OCI-LY1 (cell line): Measurements from ENCODE around the gene ABCB9.

Source experiments
- H2AFZ ChIP-seq: fragments of 200-600 bp; sonication (generic), shearing (Covaris generic); 2 replicates; pipeline ENCODE4 v1.6.0; 2014; ENCODE audit warnings: antibody characterized with exemption, mild to moderate bottlenecking, low read length
- H3F3A ChIP-seq: fragments of 200-600 bp; sonication (generic), shearing (Covaris generic); 2 replicates; pipeline ENCODE4 v1.6.0; 2014; ENCODE audit warnings: mild to moderate bottlenecking, antibody characterized with exemption, low read length, moderate library complexity; ENCODE audit not compliant: insufficient read depth
- H3K27ac ChIP-seq: fragments of 200-600 bp; sonication (generic); 2 replicates; pipeline ENCODE4 v1.5.1; 2014; ENCODE audit warnings: low read length, mixed run types, mild to moderate bottlenecking, low read depth; ENCODE audit not compliant: poor library complexity, severe bottlenecking
- H3K27me3 ChIP-seq: fragments of 200-600 bp; sonication (generic); 2 replicates; pipeline ENCODE4 v1.6.0; 2014; ENCODE audit warnings: antibody characterized with exemption, mild to moderate bottlenecking, low read length, moderate library complexity; ENCODE audit not compliant: insufficient read depth
- H3K36me3 ChIP-seq: fragments of 200-600 bp; sonication (generic); 2 replicates; pipeline ENCODE4 v1.6.1; 2014; ENCODE audit warnings: mild to moderate bottlenecking, antibody characterized with exemption, low read length, moderate library complexity, mixed read lengths; ENCODE audit not compliant: insufficient read depth
- H3K4me1 ChIP-seq: fragments of 200-600 bp; sonication (generic); 2 replicates; pipeline ENCODE4 v1.5.1; 2014; ENCODE audit warnings: mild to moderate bottlenecking, low read length, moderate library complexity; ENCODE audit not compliant: insufficient read depth, severe bottlenecking
- H3K4me2 ChIP-seq: fragments of 200-600 bp; sonication (generic), shearing (Covaris generic); 2 replicates; pipeline ENCODE4 v1.6.1; 2014; ENCODE audit warnings: low read length
- H3K4me3 ChIP-seq: fragments of 200-600 bp; sonication (generic); 2 replicates; pipeline ENCODE4 v1.5.1; 2014; ENCODE audit warnings: low read length, low read depth, mild to moderate bottlenecking, mixed read lengths; ENCODE audit not compliant: poor library complexity, severe bottlenecking
- H3K79me2 ChIP-seq: fragments of 200-600 bp; shearing (Covaris generic); 2 replicates; pipeline ENCODE4 v1.6.1; 2016; ENCODE audit warnings: mixed run types, low read length, mixed read lengths; ENCODE audit not compliant: insufficient read depth
- H3K9ac ChIP-seq: fragments of 200-600 bp; sonication (generic), shearing (Covaris generic); 2 replicates; pipeline ENCODE4 v1.6.1; 2014; ENCODE audit warnings: mild to moderate bottlenecking, low read length, mixed read lengths
- H3K9me2 ChIP-seq: fragments of 200-600 bp; sonication (generic), shearing (Covaris generic); 2 replicates; pipeline ENCODE4 v1.6.1; 2014; ENCODE audit warnings: low read depth, mild to moderate bottlenecking, low read length, mixed read lengths
- H3K9me3 ChIP-seq: fragments of 200-600 bp; shearing (Covaris generic); 2 replicates; pipeline ENCODE4 v1.6.1; 2014; ENCODE audit warnings: low read length, mixed read lengths
- H4K20me1 ChIP-seq: fragments of 200-600 bp; sonication (generic), shearing (Covaris generic); 2 replicates; pipeline ENCODE4 v1.6.0; 2016; ENCODE audit warnings: mild to moderate bottlenecking, low read length; ENCODE audit not compliant: insufficient read depth
- EZH2 ChIP-seq: fragments of 200-600 bp; sonication (generic), shearing (Covaris generic); IDR thresholded peaks from 2 replicates; pipeline ENCODE4 v1.8.0; 2017; ENCODE audit warnings: borderline replicate concordance, mixed run types, mild to moderate bottlenecking, antibody characterized with exemption, low read length, moderate library complexity, mixed read lengths
- TF ChIP-seq, protein P1 (sequence below): fragments of 200-600 bp; sonication (generic), shearing (Covaris generic); IDR thresholded peaks from 2 replicates; pipeline ENCODE4 v1.5.1; 2017; ENCODE audit warnings: mild to moderate bottlenecking, antibody characterized with exemption, low read length, moderate library complexity, mixed read lengths

Gene ABCB9

DNA sequence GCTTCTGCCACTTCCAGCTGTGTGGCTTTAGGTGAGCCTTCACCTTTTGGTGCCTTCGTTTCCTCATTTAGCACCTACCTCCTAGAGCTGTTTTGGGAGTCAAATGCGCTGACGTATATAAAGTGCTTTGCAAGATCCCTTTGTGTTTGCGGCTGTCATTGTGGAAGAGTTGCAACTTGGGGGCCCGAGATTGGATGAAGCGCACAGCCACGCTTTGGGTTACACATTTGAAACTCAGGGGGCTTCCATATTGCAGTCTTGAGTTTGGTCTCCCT lies 13.6 kb upstream of the ABCB9 start:
- Histone ChIP-seq H3K36me3 (peaks cover 62% of the 10 kb centered on the region), H4K20me1 (no peaks in the 10 kb centered on the region)

DNA sequence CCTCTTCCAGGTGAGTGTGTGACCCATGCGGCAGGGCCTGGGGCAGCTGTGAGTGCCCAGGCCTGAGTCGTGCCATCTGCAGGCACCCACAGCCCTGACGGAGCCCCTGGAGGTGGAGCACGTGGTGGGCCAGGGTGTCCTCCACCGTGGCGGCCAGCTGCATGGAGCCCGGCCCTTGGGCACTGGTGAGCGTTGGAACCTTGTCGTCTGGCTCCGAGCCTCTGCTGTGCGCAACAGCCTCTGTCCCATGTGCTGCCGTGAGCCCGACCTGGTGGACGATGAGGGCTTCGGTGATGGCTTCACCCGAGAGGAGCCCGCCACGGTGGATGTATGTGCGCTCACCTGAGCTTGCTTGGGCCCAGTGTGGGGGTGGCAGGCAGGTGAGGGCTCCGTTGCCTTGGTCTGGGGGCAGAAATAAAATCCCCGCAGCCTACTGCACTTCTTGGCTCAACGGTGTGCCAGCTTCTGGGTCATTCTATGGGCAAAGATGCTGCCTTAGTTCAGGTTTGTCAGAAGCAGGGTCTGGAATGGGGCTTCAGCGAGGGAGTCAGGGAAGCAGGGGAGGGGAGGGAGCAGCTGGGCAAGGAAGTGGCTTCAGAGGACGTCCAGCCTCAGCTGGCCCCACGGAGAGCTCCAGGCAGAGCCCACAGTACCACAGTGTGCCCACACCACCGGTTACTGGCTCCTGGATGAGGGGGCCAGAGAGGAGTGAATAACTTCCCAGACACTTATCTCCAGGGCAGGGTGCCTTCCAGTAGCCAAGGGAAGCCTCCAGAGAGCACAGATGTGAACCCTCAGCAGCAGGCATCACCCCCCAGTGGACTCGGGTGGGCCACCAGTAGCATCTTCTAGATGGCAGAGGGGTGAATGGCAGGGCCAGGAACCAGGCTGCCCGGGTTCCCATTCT lies 13.0 kb upstream of the ABCB9 start:
- Histone ChIP-seq H3K79me2 (no peaks in the 10 kb centered on the region), H3K27me3 (no peaks in the 10 kb centered on the region), H3K4me2 (peak overlapping the region; percentile 71), H3K4me1 (peaks cover 54% of the 10 kb centered on the region), H3K27ac (peak overlapping the region; percentile 47), H3K36me3 (peaks cover 56% of the 10 kb centered on the region), H2AFZ (no peak overlapping the region), H3K4me3 (peak overlapping the region; percentile 89), H3K9me2 (no peaks in the 10 kb centered on the region), H4K20me1 (no peaks in the 10 kb centered on the region), H3K9me3 (no peaks in the 10 kb centered on the region), H3K9ac (peak overlapping the region; percentile 89; the same call in 1 of the 2 replicates), H3F3A (no peaks in the 10 kb centered on the region)
- TF ChIP-seq, protein P1, sequence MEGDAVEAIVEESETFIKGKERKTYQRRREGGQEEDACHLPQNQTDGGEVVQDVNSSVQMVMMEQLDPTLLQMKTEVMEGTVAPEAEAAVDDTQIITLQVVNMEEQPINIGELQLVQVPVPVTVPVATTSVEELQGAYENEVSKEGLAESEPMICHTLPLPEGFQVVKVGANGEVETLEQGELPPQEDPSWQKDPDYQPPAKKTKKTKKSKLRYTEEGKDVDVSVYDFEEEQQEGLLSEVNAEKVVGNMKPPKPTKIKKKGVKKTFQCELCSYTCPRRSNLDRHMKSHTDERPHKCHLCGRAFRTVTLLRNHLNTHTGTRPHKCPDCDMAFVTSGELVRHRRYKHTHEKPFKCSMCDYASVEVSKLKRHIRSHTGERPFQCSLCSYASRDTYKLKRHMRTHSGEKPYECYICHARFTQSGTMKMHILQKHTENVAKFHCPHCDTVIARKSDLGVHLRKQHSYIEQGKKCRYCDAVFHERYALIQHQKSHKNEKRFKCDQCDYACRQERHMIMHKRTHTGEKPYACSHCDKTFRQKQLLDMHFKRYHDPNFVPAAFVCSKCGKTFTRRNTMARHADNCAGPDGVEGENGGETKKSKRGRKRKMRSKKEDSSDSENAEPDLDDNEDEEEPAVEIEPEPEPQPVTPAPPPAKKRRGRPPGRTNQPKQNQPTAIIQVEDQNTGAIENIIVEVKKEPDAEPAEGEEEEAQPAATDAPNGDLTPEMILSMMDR, result no peak
- TF ChIP-seq EZH2, result no peak

More for the DNA sequence above, 13.6 kb upstream of the ABCB9 start:
- no peaks in the 10 kb centered on the region for H3K79me2 ChIP-seq
- no peaks in the 10 kb centered on the region for H3K27me3 ChIP-seq
- 0 out of 2 replicates have a peak, but pooled peaks cover under 1% of the 10 kb centered on the region for H3F3A ChIP-seq
- peak overlapping the region; percentile 89 for H3K9ac ChIP-seq
- H3K27ac ChIP-seq, result peak overlapping the region; percentile 47
- H3K4me1 ChIP-seq, result peaks cover 60% of the 10 kb centered on the region
- peak overlapping the region; percentile 89 for H3K4me3 ChIP-seq
- peak overlapping the region; percentile 71 for H3K4me2 ChIP-seq
- H3K9me3 ChIP-seq, result no peaks in the 10 kb centered on the region
- no peak for TF ChIP-seq EZH2
- TF ChIP-seq, protein P1, result no peak
- H2AFZ ChIP-seq, result no peak overlapping the region
- no peaks in the 10 kb centered on the region for H3K9me2 ChIP-seq

DNA sequence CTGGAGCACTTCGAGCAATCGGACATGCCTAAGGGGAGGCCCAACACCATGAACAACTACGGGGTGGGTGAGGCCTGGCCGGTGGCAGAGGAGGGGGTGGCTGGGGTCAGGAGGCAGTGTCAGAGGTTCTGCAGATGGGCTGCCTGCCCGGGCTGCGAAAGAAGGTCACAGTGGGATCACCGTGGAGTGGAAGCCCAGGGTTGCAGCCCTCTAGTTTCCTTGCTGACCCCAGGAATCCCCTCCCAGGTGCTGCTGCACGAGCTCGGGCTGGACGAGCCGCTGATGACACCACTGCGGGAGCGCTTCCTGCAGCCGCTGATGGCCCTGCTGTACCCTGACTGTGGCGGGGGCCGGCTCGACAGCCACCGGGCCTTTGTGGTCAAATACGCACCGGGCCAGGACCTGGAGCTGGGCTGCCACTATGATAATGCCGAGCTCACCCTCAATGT lies 12.3 kb upstream of the ABCB9 start:
- H3K4me1 ChIP-seq, result peaks cover 54% of the 10 kb centered on the region
- H3K79me2 ChIP-seq, result no peaks in the 10 kb centered on the region
- H3K9me3 ChIP-seq, result no peaks in the 10 kb centered on the region
- no peaks in the 10 kb centered on the region for H3F3A ChIP-seq
- no peak overlapping the region for H3K4me2 ChIP-seq
- H3K4me3 ChIP-seq, result no peak overlapping the region
- no peaks in the 10 kb centered on the region for H3K9me2 ChIP-seq
- no peaks in the 10 kb centered on the region for H3K27me3 ChIP-seq
- H3K9ac ChIP-seq, result no peak overlapping the region
- H3K27ac ChIP-seq, result no peak overlapping the region
- peaks cover 49% of the 10 kb centered on the region for H3K36me3 ChIP-seq
- no peaks in the 10 kb centered on the region for H4K20me1 ChIP-seq
- no peak for TF ChIP-seq EZH2
- TF ChIP-seq, protein P1, result no peak
- no peak overlapping the region for H2AFZ ChIP-seq
